Glutamatergic neuron (in vitro differentiated cells): Measurements from ENCODE around the gene MAOA. TPM values are rescaled to one million over a fixed set of nuclear protein-coding genes. Genes with fewer than 3 reads are reported as not detected.

ENCODE experiments used
- DNase-seq: peaks from one replicate; pipeline ENCODE4 v3.0.0; 2022
- H3K27ac Mint-ChIP-seq: one replicate; pipeline ENCODE4 v1.8.0; 2020; ENCODE audit warnings: mild to moderate bottlenecking, mixed read lengths, inconsistent platforms; ENCODE audit not compliant: unreplicated experiment
- H3K27me3 Mint-ChIP-seq: one replicate; pipeline ENCODE4 v1.8.0; 2020; ENCODE audit warnings: mild to moderate bottlenecking, moderate library complexity, mixed read lengths, inconsistent platforms; ENCODE audit not compliant: unreplicated experiment
- H3K36me3 Mint-ChIP-seq: one replicate; pipeline ENCODE4 v1.8.0; 2020; ENCODE audit warnings: mild to moderate bottlenecking, mixed read lengths, inconsistent platforms; ENCODE audit not compliant: unreplicated experiment
- H3K4me1 Mint-ChIP-seq: one replicate; pipeline ENCODE4 v1.8.0; 2020; ENCODE audit warnings: mild to moderate bottlenecking, low read depth, mixed read lengths, inconsistent platforms; ENCODE audit not compliant: unreplicated experiment
- H3K4me3 Mint-ChIP-seq: one replicate; pipeline ENCODE4 v1.8.0; 2020; ENCODE audit warnings: mild to moderate bottlenecking, mixed read lengths, inconsistent platforms; ENCODE audit not compliant: unreplicated experiment
- H3K9me3 Mint-ChIP-seq: one replicate; pipeline ENCODE4 v1.8.0; 2020; ENCODE audit warnings: mild to moderate bottlenecking, moderate library complexity, mixed read lengths, inconsistent platforms; ENCODE audit not compliant: unreplicated experiment
- total RNA-seq: library from RNA; stranded (reverse); fragmentation: NEBNext Ultra II Directional; extraction: Animal tissue kit (Norgen Biotek cat#: 25700); gene quantifications from one replicate; pipeline ENCODE4 v1.2.1, GENCODE V29; 2021; ENCODE audit not compliant: unreplicated experiment
- TF ChIP-seq, protein P1 (sequence below): fragments of 200-600 bp; sonication (generic); IDR thresholded peaks from one replicate; pipeline ENCODE4 v1.5.0; 2021; ENCODE audit not compliant: partially characterized antibody, unreplicated experiment

The MAOA gene
- total RNA-seq, 1 donor from 2014 or later = 2.7 TPM

DNA sequence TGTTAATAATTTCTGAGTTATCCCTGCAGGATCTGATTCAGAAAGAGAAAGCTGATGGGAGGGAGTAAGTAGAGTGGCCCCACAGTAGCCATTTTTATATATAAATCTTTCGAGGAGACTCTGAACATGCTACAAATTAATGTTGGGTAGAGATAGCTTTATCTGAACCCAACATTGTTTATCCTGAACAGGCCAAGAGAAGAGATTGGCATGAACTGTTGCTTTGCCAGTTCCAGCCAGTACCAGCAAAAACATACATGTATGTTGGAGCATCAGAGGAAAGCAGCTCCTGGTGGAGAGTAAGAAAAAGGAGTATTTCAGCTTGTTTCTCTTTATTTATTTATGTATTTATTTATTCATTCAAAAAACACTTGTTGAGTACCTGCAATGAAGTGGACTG, 1.6 kb downstream of the MAOA start:
- no peak overlapping the region for H3K27ac Mint-ChIP-seq
- DNase-seq = no peak
- TF ChIP-seq, protein P1, sequence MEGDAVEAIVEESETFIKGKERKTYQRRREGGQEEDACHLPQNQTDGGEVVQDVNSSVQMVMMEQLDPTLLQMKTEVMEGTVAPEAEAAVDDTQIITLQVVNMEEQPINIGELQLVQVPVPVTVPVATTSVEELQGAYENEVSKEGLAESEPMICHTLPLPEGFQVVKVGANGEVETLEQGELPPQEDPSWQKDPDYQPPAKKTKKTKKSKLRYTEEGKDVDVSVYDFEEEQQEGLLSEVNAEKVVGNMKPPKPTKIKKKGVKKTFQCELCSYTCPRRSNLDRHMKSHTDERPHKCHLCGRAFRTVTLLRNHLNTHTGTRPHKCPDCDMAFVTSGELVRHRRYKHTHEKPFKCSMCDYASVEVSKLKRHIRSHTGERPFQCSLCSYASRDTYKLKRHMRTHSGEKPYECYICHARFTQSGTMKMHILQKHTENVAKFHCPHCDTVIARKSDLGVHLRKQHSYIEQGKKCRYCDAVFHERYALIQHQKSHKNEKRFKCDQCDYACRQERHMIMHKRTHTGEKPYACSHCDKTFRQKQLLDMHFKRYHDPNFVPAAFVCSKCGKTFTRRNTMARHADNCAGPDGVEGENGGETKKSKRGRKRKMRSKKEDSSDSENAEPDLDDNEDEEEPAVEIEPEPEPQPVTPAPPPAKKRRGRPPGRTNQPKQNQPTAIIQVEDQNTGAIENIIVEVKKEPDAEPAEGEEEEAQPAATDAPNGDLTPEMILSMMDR = no peak
- no peaks in the 10 kb centered on the region for H3K36me3 Mint-ChIP-seq
- peaks cover 2% of the 10 kb centered on the region for H3K9me3 Mint-ChIP-seq
- H3K4me3 Mint-ChIP-seq = no peak overlapping the region
- no peaks in the 10 kb centered on the region for H3K4me1 Mint-ChIP-seq
- peaks cover 2% of the 10 kb centered on the region for H3K27me3 Mint-ChIP-seq

DNA sequence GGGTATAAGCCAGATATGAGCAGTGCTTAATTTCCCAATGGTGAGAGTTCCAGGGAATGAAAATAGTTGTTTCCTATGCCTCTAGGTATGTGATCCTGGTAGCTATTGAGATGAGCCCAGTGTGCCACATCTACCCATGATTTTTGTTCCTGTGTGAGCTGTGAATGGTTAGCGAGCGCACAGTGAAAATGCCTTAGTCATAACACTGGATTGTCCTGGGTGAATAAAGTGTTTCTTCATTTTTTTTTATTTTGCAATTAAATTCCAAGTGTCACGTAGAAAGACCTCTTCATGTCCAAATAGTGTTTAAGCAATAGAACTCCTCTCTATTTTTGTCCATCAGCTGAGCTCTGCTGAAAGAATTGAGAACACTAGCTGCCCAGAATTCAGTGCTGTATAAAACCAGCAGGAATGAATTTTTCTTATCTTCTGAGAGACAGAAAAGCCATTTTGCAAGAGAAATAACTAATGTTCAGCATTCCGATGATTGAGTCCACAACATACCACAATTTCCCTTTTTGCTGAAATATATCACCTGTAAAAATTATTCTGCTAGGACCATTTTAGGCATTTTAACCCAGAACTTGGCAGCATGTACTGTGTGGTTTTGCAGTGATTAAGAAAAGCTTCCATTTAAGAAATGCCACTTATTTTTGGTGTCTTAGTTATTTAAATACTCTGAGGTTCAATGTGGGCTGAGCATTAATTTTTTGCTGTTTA, 5.6 kb downstream of the MAOA start:
- Mint-ChIP-seq H3K4me3 (no peak overlapping the region), H3K27me3 (no peaks in the 10 kb centered on the region), H3K4me1 (no peaks in the 10 kb centered on the region), H3K27ac (no peak overlapping the region), H3K36me3 (no peaks in the 10 kb centered on the region), H3K9me3 (peaks cover 4% of the 10 kb centered on the region)
- no peak for DNase-seq
- TF ChIP-seq, protein P1 = no peak

DNA sequence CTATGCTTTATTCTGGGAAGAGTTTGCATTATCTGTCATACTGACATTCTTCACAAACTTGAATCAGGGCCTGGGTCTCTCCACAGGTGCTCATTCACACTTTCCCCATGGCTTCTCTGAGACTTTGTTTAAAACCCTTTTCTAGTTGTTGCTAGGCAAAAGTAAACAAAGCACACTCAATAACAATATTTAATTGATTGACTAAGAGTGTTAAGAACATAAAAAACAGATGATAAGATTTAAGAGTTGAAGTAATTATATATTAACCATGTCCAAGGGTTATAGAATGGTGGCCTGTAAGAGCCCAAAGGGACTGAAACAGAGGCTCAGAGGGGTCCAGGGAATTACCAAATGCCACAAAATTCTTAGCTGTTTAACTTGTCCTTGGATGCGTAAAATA, 7.1 kb downstream of the MAOA start:
- H3K9me3 Mint-ChIP-seq = peaks cover 4% of the 10 kb centered on the region
- H3K36me3 Mint-ChIP-seq = no peaks in the 10 kb centered on the region
- no peaks in the 10 kb centered on the region for H3K4me1 Mint-ChIP-seq
- H3K27me3 Mint-ChIP-seq = no peaks in the 10 kb centered on the region
- no peak for DNase-seq
- no peak overlapping the region for H3K4me3 Mint-ChIP-seq
- TF ChIP-seq, protein P1 = no peak
- H3K27ac Mint-ChIP-seq = no peak overlapping the region

- no peak overlapping the region for H3K27ac Mint-ChIP-seq
- no peaks in the 10 kb centered on the region for H3K4me1 Mint-ChIP-seq
- TF ChIP-seq, protein P1 = no peak
- no peak overlapping the region for H3K4me3 Mint-ChIP-seq
- H3K27me3 Mint-ChIP-seq = no peaks in the 10 kb centered on the region
- H3K9me3 Mint-ChIP-seq = peaks cover 4% of the 10 kb centered on the region
- no peaks in the 10 kb centered on the region for H3K36me3 Mint-ChIP-seq
- DNase-seq = no peak
Measured at GRCh38 chrX:43664258-43664657, 8.2 kb downstream of the MAOA start.

DNA sequence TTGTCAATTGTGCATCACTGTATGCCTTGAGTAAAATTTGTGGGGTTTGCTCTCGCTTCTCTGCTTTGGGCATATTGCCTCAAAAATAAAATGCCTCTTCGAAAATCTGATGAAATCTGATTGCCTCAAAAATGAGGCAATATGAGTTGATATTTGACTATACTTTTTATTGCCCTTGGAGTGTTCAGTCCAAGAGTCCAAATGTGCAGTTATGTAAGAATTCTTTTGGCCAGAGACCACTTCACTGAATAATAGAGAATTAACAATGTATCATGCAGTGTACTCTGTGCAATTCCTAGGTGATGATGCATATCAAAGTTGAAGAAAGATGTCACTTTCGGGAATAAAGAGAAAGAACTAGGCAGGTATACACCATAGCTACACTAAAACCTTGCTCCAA, 8.6 kb downstream of the MAOA start:
- no peak overlapping the region for H3K4me3 Mint-ChIP-seq
- H3K27me3 Mint-ChIP-seq = no peaks in the 10 kb centered on the region
- DNase-seq = no peak
- TF ChIP-seq, protein P1 = no peak
- no peak overlapping the region for H3K27ac Mint-ChIP-seq
- H3K36me3 Mint-ChIP-seq = no peaks in the 10 kb centered on the region
- no peaks in the 10 kb centered on the region for H3K4me1 Mint-ChIP-seq
- H3K9me3 Mint-ChIP-seq = peaks cover 4% of the 10 kb centered on the region
